Measurements from ENCODE around the gene BTRC. TPM values are rescaled to one million over a fixed set of nuclear protein-coding genes. Genes with fewer than 3 reads are reported as not detected.
"Not testable (repeated sequence)": the region's sequence is repeated elsewhere in the genome, so short reads cannot be mapped to it uniquely, and the experiment has no call there.

BTRC gene
- total RNA-seq, 1 donor from 2014 or later = 38.4 TPM

DNA sequence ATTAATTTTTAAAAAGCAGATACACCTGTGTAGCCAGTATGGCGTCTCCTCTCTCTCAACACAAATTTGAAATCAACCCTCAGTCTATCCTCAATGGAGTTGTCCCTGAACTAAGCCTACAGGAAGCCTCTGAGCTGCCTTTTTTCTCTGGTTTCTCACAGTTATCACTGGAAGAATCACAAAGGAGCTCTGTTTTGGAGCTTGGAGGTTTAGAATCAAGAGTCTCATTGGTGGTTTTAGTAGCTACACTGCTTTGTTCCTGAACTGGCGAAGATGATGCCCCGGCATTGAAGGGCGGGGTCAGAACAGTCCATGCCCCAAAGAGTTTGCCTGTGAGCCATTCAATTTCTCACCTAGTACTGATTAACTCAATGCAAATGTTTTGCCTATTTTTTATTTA is 16.1 kb upstream of the BTRC start:
- Mint-ChIP-seq H3K4me1 (no peaks in the 10 kb centered on the region), H3K27me3 (ENCODE audit: low read depth) (peaks cover 16% of the 10 kb centered on the region), H3K27ac (no peak overlapping the region), H3K36me3 (no peaks in the 10 kb centered on the region), H3K9me3 (no peaks in the 10 kb centered on the region), H3K4me3 (no peak overlapping the region)
- TF ChIP-seq, protein P1, sequence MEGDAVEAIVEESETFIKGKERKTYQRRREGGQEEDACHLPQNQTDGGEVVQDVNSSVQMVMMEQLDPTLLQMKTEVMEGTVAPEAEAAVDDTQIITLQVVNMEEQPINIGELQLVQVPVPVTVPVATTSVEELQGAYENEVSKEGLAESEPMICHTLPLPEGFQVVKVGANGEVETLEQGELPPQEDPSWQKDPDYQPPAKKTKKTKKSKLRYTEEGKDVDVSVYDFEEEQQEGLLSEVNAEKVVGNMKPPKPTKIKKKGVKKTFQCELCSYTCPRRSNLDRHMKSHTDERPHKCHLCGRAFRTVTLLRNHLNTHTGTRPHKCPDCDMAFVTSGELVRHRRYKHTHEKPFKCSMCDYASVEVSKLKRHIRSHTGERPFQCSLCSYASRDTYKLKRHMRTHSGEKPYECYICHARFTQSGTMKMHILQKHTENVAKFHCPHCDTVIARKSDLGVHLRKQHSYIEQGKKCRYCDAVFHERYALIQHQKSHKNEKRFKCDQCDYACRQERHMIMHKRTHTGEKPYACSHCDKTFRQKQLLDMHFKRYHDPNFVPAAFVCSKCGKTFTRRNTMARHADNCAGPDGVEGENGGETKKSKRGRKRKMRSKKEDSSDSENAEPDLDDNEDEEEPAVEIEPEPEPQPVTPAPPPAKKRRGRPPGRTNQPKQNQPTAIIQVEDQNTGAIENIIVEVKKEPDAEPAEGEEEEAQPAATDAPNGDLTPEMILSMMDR (IDR thresholded peaks at IDR 0.05; ENCODE audit: unreplicated experiment) = no peak
- DNase-seq (ENCODE audit: low spot score in 2 of 2, unreplicated experiment in 2 of 2) = no peak

DNA sequence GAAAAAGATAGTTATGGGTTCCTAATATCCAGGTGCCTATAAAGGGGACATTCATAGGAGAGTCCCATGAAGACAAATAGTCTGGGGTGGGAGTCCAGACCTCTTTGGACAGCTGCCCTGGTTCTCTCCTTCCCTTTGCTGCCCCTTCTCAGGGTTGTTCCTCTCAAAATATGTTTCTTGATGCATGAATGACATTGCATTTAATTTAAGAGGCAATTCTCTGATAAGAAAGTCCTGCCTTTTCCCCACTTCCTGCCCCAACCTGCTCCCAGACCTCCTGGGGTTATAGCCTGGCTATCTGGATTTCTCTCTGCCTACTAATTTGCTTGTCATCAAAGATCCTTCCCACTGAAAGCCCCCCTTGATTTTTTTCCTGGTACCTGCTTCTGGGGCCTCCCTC is 12.5 kb upstream of the BTRC start:
- Mint-ChIP-seq H3K4me1 (no peaks in the 10 kb centered on the region), H3K9me3 (no peaks in the 10 kb centered on the region), H3K27ac (no peak overlapping the region), H3K27me3 (ENCODE audit: low read depth) (peaks cover 18% of the 10 kb centered on the region), H3K36me3 (no peaks in the 10 kb centered on the region), H3K4me3 (no peak overlapping the region)
- TF ChIP-seq, protein P1 (IDR thresholded peaks at IDR 0.05; ENCODE audit: unreplicated experiment) = no peak
- DNase-seq (ENCODE audit: low spot score in 2 of 2, unreplicated experiment in 2 of 2) = no peak

DNA sequence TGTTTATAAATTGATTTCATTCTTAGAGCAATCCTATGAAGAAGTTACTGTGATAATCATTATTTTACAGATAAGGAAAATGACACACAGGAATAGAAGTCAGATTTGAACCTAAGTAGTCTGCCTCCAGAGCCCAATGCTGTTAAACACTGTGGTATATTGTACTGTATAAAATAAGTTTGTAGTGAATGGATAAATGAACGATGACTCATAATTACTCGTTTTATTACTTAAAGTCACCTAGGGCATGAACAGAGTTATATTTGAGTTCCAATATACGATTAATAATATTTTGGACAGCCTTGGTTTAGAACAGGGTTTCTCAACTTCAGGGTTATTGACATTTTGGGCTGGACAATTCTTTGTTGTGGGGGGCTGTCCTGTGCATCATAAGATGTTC is 7.8 kb upstream of the BTRC start:
- Mint-ChIP-seq H3K4me1 (no peaks in the 10 kb centered on the region), H3K27ac (no peak overlapping the region), H3K4me3 (no peak overlapping the region), H3K9me3 (no peaks in the 10 kb centered on the region), H3K36me3 (no peaks in the 10 kb centered on the region), H3K27me3 (ENCODE audit: low read depth) (peaks cover 31% of the 10 kb centered on the region)
- no peak for DNase-seq (ENCODE audit: low spot score in 2 of 2, unreplicated experiment in 2 of 2)
- TF ChIP-seq, protein P1 (IDR thresholded peaks at IDR 0.05; ENCODE audit: unreplicated experiment) = no peak

DNA sequence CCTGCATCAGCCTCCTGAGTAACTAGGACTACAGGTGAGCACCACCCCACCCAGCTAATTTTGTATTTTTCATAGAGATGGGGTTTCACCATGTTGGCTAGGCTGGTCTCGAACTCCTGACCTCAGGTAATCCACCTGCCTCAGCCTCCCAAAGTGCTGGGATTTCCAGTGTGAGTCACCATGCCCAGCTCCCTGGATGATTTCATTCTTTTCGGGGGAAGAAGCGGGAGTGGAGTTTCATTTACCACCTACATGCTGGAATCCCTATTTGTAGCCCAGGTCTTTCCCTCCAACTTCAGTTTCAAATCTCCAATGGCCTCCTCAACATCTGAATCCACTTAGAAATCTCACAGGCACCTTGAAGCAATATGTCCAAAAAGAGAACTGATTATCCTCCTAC is 2.9 kb upstream of the BTRC start:
- TF ChIP-seq, protein P1 (IDR thresholded peaks at IDR 0.05; ENCODE audit: unreplicated experiment) = no peak
- Mint-ChIP-seq H3K36me3 (no peaks in the 10 kb centered on the region), H3K27me3 (ENCODE audit: low read depth) (peaks cover 15% of the 10 kb centered on the region), H3K27ac (no peak overlapping the region), H3K4me3 (no peak overlapping the region), H3K4me1 (peaks cover 17% of the 10 kb centered on the region), H3K9me3 (no peaks in the 10 kb centered on the region)
- DNase-seq (ENCODE audit: low spot score in 2 of 2, unreplicated experiment in 2 of 2) = no peak

DNA sequence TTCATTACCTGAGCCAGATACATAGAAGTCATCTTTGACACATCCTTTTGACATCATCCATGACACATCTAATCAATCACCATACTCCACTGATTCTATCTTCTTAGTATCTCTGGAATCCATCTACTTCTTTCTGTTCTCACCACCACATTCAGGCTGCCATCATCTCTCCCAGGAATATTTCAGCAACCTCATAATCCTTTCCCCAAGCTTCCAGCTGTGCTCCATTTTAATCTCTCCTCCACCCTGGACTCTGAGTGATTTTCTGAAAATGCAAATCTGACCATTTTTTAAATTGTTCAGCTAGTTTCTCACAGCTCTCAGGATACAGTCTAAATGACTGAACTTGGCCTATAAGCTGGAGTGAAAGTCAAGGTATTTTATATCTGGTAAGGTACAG is 2.5 kb upstream of the BTRC start:
- Mint-ChIP-seq H3K4me1 (peaks cover 20% of the 10 kb centered on the region), H3K27ac (no peak overlapping the region), H3K36me3 (peaks cover 3% of the 10 kb centered on the region), H3K27me3 (ENCODE audit: low read depth) (peaks cover 15% of the 10 kb centered on the region), H3K9me3 (no peaks in the 10 kb centered on the region), H3K4me3 (no peak overlapping the region)
- TF ChIP-seq, protein P1 (IDR thresholded peaks at IDR 0.05; ENCODE audit: unreplicated experiment) = no peak
- no peak for DNase-seq (ENCODE audit: low spot score in 2 of 2, unreplicated experiment in 2 of 2)

DNA sequence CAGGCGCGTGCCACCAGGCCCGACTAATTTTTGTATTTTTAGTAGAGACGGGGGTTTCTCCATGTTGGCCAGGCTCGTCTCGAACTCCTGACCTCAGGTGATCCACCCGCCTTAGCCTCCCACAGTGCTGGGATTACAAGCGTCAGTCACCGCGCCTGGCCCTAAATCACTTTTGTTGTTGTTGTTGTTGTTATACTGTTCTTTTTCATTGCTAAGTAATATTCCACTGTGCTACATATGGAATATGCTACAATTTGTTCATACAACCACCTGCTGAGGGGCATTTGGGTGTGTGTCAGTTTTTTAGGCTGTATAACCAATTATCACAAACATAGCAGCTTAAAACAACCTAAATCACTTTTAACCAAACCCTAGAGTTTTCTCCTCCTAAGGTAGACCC is 1.1 kb upstream of the BTRC start:
- not testable (repeated sequence) for H3K4me3 Mint-ChIP-seq; DNase-seq (ENCODE audit: low spot score in 2 of 2, unreplicated experiment in 2 of 2); H3K27ac Mint-ChIP-seq; H3K9me3 Mint-ChIP-seq; H3K36me3 Mint-ChIP-seq
- Mint-ChIP-seq H3K4me1 (peaks cover 20% of the 10 kb centered on the region), H3K27me3 (ENCODE audit: low read depth) (peaks cover 15% of the 10 kb centered on the region)

Measured in mesothelial cell of epicardium (in vitro differentiated cells).